Cardiac muscle cell (in vitro differentiated cells and primary cell): ENCODE results near the gene LPP. TPM values are rescaled to one million over a fixed set of nuclear protein-coding genes. Genes with fewer than 3 reads are reported as not detected.

Source experiments
- DNase-seq, 2 donors: peaks; one replicate each; pipeline versions ENCODE4 v3.0.0 to v3.0.0-alpha.2; 2010 to 2017; ENCODE audit warnings: low read depth in 1 of 2, low spot score in 1 of 2
- H3K27ac ChIP-seq: fragments of 200-600 bp; sonication (generic); 2 replicates; pipeline ENCODE4 v1.5.1; 2016
- H3K27me3 ChIP-seq: fragments of 200-600 bp; sonication (generic); 2 replicates; pipeline ENCODE4 v1.6.0; 2016; ENCODE audit warnings: control low read depth
- H3K36me3 ChIP-seq: fragments of 200-600 bp; sonication (generic); 2 replicates; pipeline ENCODE4 v1.5.1; 2016; ENCODE audit warnings: control low read depth
- H3K4me1 ChIP-seq: fragments of 200-600 bp; sonication (generic); 2 replicates; pipeline ENCODE4 v1.8.1; 2017; ENCODE audit warnings: low read depth, mild to moderate bottlenecking, mixed run types
- H3K4me3 ChIP-seq: fragments of 200-600 bp; sonication (generic); 2 replicates; pipeline ENCODE4 v1.5.1; 2016; ENCODE audit warnings: mild to moderate bottlenecking
- H3K9me3 ChIP-seq: fragments of 200-600 bp; sonication (generic); 2 replicates; pipeline ENCODE4 v1.5.1; 2017; ENCODE audit warnings: low read depth, mild to moderate bottlenecking, control low read depth
- polyA plus RNA-seq: library from polyadenylated mRNA; unstranded; fragments of >200 nt; fragmentation: Nextera tagmentation; extraction: Ambion mirVana; gene quantifications from 2 replicates; pipeline ENCODE4 v1.2.1, GENCODE V29; 2016
- total RNA-seq: library from RNA; depleted of rRNA; stranded (reverse); fragments of >200 nt; gene quantifications from 2 replicates; pipeline ENCODE4 v1.2.3, GENCODE V29; 2016
- TF ChIP-seq, protein P1 (sequence below): IDR thresholded peaks from 2 replicates; pipeline ENCODE4 v1.5.1; 2012; ENCODE audit warnings: low read depth, mild to moderate bottlenecking, low read length

Gene LPP
- total and polyA plus RNA-seq, 2 experiments from 2014 or later, result 21.4 to 45.2 TPM

DNA sequence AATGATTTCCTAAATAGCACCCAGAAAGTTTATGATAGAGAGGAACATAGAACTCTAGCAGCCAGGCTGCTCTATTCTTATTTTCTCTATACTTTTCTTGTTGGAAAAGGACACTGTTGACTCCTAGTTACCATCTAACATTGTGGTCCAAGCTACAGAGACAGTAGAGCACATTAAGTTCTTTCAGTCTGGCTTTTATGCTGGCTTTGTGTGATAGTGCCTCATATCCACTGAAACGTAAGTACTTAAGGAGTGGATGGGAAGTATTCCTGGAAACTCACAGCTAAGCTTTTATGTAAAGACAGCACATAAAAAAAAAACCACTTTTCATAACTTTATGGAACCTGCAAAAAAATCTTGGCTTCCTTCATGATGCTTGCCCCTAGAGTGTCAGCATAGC lies 537.7 kb downstream of the LPP start:
- no peak for DNase-seq

GRCh38 chr3:188692700-188693099 lies 538.7 kb downstream of the LPP start:
- no peaks in the 10 kb centered on the region for H3K27me3 ChIP-seq
- no peak overlapping the region for H3K27ac ChIP-seq
- no peaks in the 10 kb centered on the region for H3K9me3 ChIP-seq
- DNase-seq, result no peak
- no peaks in the 10 kb centered on the region for H3K36me3 ChIP-seq
- H3K4me1 ChIP-seq, result no peaks in the 10 kb centered on the region
- H3K4me3 ChIP-seq, result no peak overlapping the region
- TF ChIP-seq, protein P1, sequence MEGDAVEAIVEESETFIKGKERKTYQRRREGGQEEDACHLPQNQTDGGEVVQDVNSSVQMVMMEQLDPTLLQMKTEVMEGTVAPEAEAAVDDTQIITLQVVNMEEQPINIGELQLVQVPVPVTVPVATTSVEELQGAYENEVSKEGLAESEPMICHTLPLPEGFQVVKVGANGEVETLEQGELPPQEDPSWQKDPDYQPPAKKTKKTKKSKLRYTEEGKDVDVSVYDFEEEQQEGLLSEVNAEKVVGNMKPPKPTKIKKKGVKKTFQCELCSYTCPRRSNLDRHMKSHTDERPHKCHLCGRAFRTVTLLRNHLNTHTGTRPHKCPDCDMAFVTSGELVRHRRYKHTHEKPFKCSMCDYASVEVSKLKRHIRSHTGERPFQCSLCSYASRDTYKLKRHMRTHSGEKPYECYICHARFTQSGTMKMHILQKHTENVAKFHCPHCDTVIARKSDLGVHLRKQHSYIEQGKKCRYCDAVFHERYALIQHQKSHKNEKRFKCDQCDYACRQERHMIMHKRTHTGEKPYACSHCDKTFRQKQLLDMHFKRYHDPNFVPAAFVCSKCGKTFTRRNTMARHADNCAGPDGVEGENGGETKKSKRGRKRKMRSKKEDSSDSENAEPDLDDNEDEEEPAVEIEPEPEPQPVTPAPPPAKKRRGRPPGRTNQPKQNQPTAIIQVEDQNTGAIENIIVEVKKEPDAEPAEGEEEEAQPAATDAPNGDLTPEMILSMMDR, result no peak

More for the DNA sequence above, 537.7 kb downstream of the LPP start:
- no peak overlapping the region for H3K27ac ChIP-seq
- no peaks in the 10 kb centered on the region for H3K27me3 ChIP-seq
- H3K9me3 ChIP-seq, result no peaks in the 10 kb centered on the region
- H3K4me1 ChIP-seq, result peaks cover 8% of the 10 kb centered on the region
- TF ChIP-seq, protein P1, result no peak
- H3K36me3 ChIP-seq, result no peaks in the 10 kb centered on the region
- H3K4me3 ChIP-seq, result no peak overlapping the region

DNA sequence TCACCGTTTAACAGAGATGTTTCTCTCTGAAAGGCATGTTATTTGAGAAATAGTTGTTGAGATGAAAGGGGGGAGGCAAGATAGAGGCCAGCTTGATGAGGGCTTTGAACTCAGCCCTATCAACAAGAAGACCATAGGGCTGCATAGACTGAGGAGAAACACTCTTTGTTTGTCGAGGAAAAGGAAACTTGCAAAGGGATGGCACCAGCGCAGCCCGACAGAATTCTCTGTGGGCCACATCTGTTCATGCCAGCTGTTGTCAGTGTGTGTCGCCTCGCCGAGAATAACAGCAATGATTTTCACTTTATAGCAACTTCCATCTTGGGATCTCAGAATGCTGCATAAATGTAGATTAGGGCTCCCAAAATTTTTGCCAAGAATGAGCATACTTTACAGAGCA lies 539.5 kb downstream of the LPP start:
- DNase-seq, result no peak
- no peak overlapping the region for H3K4me3 ChIP-seq
- H3K36me3 ChIP-seq, result no peaks in the 10 kb centered on the region
- H3K4me1 ChIP-seq, result no peaks in the 10 kb centered on the region
- no peaks in the 10 kb centered on the region for H3K9me3 ChIP-seq
- TF ChIP-seq, protein P1, result no peak
- H3K27ac ChIP-seq, result no peak overlapping the region
- no peaks in the 10 kb centered on the region for H3K27me3 ChIP-seq

GRCh38 chr3:188695241-188695640 lies 541.3 kb downstream of the LPP start:
- TF ChIP-seq, protein P1, result no peak
- H3K27me3 ChIP-seq, result no peaks in the 10 kb centered on the region

GRCh38 chr3:188697127-188697526 lies 543.2 kb downstream of the LPP start:
- Histone ChIP-seq H3K36me3 (no peaks in the 10 kb centered on the region), H3K4me3 (no peak overlapping the region), H3K4me1 (no peaks in the 10 kb centered on the region), H3K27ac (no peak overlapping the region), H3K27me3 (no peaks in the 10 kb centered on the region), H3K9me3 (no peaks in the 10 kb centered on the region)
- no peak for DNase-seq
- TF ChIP-seq, protein P1, result no peak

More at GRCh38 chr3:188695241-188695640, 541.3 kb downstream of the LPP start:
- Histone ChIP-seq H3K4me1 (no peaks in the 10 kb centered on the region), H3K4me3 (no peak overlapping the region), H3K27ac (no peak overlapping the region), H3K9me3 (no peaks in the 10 kb centered on the region), H3K36me3 (no peaks in the 10 kb centered on the region)
- DNase-seq, result no peak

- H3K4me1 ChIP-seq, result no peaks in the 10 kb centered on the region
- DNase-seq, result no peak
- no peaks in the 10 kb centered on the region for H3K36me3 ChIP-seq
- H3K27me3 ChIP-seq, result no peaks in the 10 kb centered on the region
- no peak overlapping the region for H3K27ac ChIP-seq
- TF ChIP-seq, protein P1, result no peak
- H3K9me3 ChIP-seq, result no peaks in the 10 kb centered on the region
- no peak overlapping the region for H3K4me3 ChIP-seq
Measured at GRCh38 chr3:188698436-188698835, 544.5 kb downstream of the LPP start.
